Naive thymus-derived CD4-positive, alpha-beta T cell (primary cell): ENCODE measurements around the gene KCNA3. TPM values are rescaled to one million over a fixed set of nuclear protein-coding genes. Genes with fewer than 3 reads are reported as not detected.

ENCODE experiments used
- ATAC-seq: fragments of 150-1000 bp; cut with Tn5 transposase; 2 replicates; pipeline ENCODE4 v1.10.0; 2021; ENCODE audit warnings: mild to moderate bottlenecking, moderate library complexity
- CTCF ChIA-PET: fragments of 350-600 bp; sonication (Branson Sonifier 250); formaldehyde crosslinking; loops from one replicate; lab custom pipeline; 2021; ENCODE audit warnings: antibody characterized with exemption; lab: Charles Lee
- POLR2A ChIA-PET: fragments of 350-600 bp; sonication (Branson Sonifier 250); formaldehyde crosslinking; loops from one replicate; lab custom pipeline; 2021; ENCODE audit warnings: antibody characterized with exemption, inconsistent platforms; lab: Charles Lee
- DNase-seq, 9 donors: peaks; one replicate each; pipeline versions ENCODE4 v3.0.0 to v3.0.0-alpha.2; 2020 to 2022; ENCODE audit warnings: mixed read lengths in 1 of 9
- H3K27ac ChIP-seq: one replicate; pipeline ENCODE4 v1.7.0; 2013; ENCODE audit warnings: mild to moderate bottlenecking, low read depth, low read length, moderate library complexity
- H3K27me3 ChIP-seq, 2 donors: one replicate each; pipeline ENCODE4 v1.7.0; 2013; ENCODE audit warnings: low read length in 2 of 2, mild to moderate bottlenecking in 2 of 2, moderate library complexity in 2 of 2; ENCODE audit not compliant: control insufficient read depth in 2 of 2, insufficient read depth in 2 of 2
- H3K36me3 ChIP-seq, 3 experiments: 1 replicate in 2 of 3; 2 replicates in 1 of 3; pipeline ENCODE4 v1.7.0; 2013; ENCODE audit warnings: low read length in 3 of 3, mild to moderate bottlenecking in 3 of 3, moderate library complexity in 1 of 3; ENCODE audit not compliant: insufficient read depth in 3 of 3, control insufficient read depth in 2 of 3
- H3K4me1 ChIP-seq, 2 donors: one replicate each; pipeline ENCODE4 v1.7.0; 2013; ENCODE audit warnings: low read length in 2 of 2, mild to moderate bottlenecking in 2 of 2, moderate library complexity in 1 of 2; ENCODE audit not compliant: control insufficient read depth in 2 of 2, insufficient read depth in 2 of 2
- H3K4me3 ChIP-seq: 2 replicates; pipeline ENCODE4 v1.7.0; 2013; ENCODE audit warnings: mild to moderate bottlenecking, low read length
- H3K9me3 ChIP-seq, 3 experiments: 1 replicate in 2 of 3; 2 replicates in 1 of 3; pipeline ENCODE4 v1.7.0; 2013; ENCODE audit warnings: low read length in 3 of 3; ENCODE audit not compliant: control insufficient read depth in 2 of 3
- H3K27ac Mint-ChIP-seq, 9 donors: one replicate each; pipeline ENCODE4 v1.8.0; 2020 to 2022; ENCODE audit warnings: mixed read lengths in 9 of 9, mild to moderate bottlenecking in 8 of 9, moderate library complexity in 5 of 9, inconsistent platforms in 2 of 9
- H3K27me3 Mint-ChIP-seq, 5 donors: one replicate each; pipeline ENCODE4 v1.8.0; 2021 to 2022; ENCODE audit warnings: mixed read lengths in 5 of 5, mild to moderate bottlenecking in 1 of 5
- H3K36me3 Mint-ChIP-seq, 5 donors: one replicate each; pipeline ENCODE4 v1.8.0; 2020 to 2022; ENCODE audit warnings: mixed read lengths in 5 of 5, mild to moderate bottlenecking in 3 of 5, inconsistent platforms in 1 of 5
- H3K4me1 Mint-ChIP-seq, 7 donors: one replicate each; pipeline ENCODE4 v1.8.0; 2020 to 2022; ENCODE audit warnings: mixed read lengths in 7 of 7, mild to moderate bottlenecking in 3 of 7, inconsistent platforms in 1 of 7
- H3K4me3 Mint-ChIP-seq, 10 donors: one replicate each; pipeline ENCODE4 v1.8.0; 2020 to 2022; ENCODE audit warnings: mild to moderate bottlenecking in 10 of 10, mixed read lengths in 10 of 10, moderate library complexity in 6 of 10, inconsistent platforms in 2 of 10
- H3K9me3 Mint-ChIP-seq, 11 donors: one replicate each; pipeline ENCODE4 v1.8.0; 2020 to 2022; ENCODE audit warnings: mixed read lengths in 11 of 11, mild to moderate bottlenecking in 4 of 11, inconsistent platforms in 1 of 11, moderate library complexity in 1 of 11
- intact Hi-C, 2 donors: fragments of 100-400 bp; cut with micrococcal nuclease; formaldehyde crosslinking; loops; one replicate each; pipeline ENCODE4 v1.15.1; 2023
- polyA plus RNA-seq, 2 donors: library from polyadenylated mRNA; unstranded; fragments of 300-500 nt; fragmentation: Illumina TruSeq; gene quantifications; one replicate each; pipeline ENCODE4 v1.2.3, GENCODE V29; 2021
- total RNA-seq, 6 experiments: library from RNA in 5 of 6; stranded (reverse) in 5 of 6; gene quantifications; 1 replicate in 5 of 6; 2 replicates in 1 of 6; pipeline ENCODE4 v1.2.3 and lab custom pipeline; 2021 to 2026

KCNA3 gene
- total RNA-seq (100 to 1,000 TPM in 3 of 5 experiments, 10 to 100 TPM in 2; 74.1 to 115 (median 108) TPM), polyA plus RNA-seq (100 to 1,000 TPM; 105 to 114 TPM), total RNA-seq (lab: John Stamatoyannopoulos, UW) (293 reads per million, percentile 96 among the genes with 10 or more reads in this experiment)

GRCh38 chr1:110674337-110675059 is at the start of gene KCNA3:
Gene KCNA3 (minus strand): TSS chr1:110674940. CDS start chr1:110674809, 131 bp downstream.
- Histone ChIP-seq H3K27ac (peak within 1 kb of the TSS; percentile 88), H3K4me3 (peak within 1 kb of the TSS; percentile 97), H3K4me1 (peaks cover 5% of the 10 kb centered on the region in 2 donors), H3K27me3 (no peaks in the 10 kb centered on the region), H3K36me3 (peaks cover 0 to 15% (median 5%) of the 10 kb centered on the region in 3 experiments), H3K9me3 (no peaks in the 10 kb centered on the region)
- H3K27me3 Mint-ChIP-seq, result peaks cover 0 to 2% (median 0%) of the 10 kb centered on the region in 5 donors
- peaks cover 27 to 60% (median 55%) of the 10 kb centered on the region in 7 donors for H3K4me1 Mint-ChIP-seq
- H3K9me3 Mint-ChIP-seq, result peaks cover 0 to 9% (median 0%) of the 10 kb centered on the region in 11 donors
- peak; percentile 52 to 74 (median 63) for DNase-seq
- intact Hi-C loops, result loop anchor here (1.0 to 5.0 kb wide), 12 partner anchors 12 to 948 kb away; partner anchors contain the start of genes CD53 (in 1 of the 2), CEPT1 (in 1 of the 2), DENND2D (in 1 of the 2) and DRAM2 (in 1 of the 2)
- peak within 1 kb of the TSS; percentile 55 to 100 (median 99) for H3K4me3 Mint-ChIP-seq
- peak; percentile 54 for ATAC-seq
- ChIA-PET POLR2A (interaction anchor here (0.9 to 8.8 kb wide), 17 partner anchors 9 to 290 kb away, joined by 3 to 121 read pairs (median 12); partner anchors contain the start of gene LRIF1), CTCF (interaction anchor here (0.7 to 3.7 kb wide), 14 partner anchors 9 to 93 kb away, joined by 3 to 25 read pairs (median 4); no protein-coding TSS in a partner anchor)
- peaks cover 12 to 53% (median 22%) of the 10 kb centered on the region in 5 donors for H3K36me3 Mint-ChIP-seq
- peak within 1 kb of the TSS; percentile 93 to 100 (median 100) for H3K27ac Mint-ChIP-seq

GRCh38 chr1:110722807-110723206 is 48.1 kb upstream of the KCNA3 start:
- Mint-ChIP-seq H3K4me3 (no peak overlapping the region), H3K27ac (no peak overlapping the region), H3K36me3 (no peaks in the 10 kb centered on the region), H3K9me3 (peaks cover 0 to 5% (median 0%) of the 10 kb centered on the region in 11 donors), H3K27me3 (peaks cover 0 to 7% (median 0%) of the 10 kb centered on the region in 5 donors), H3K4me1 (peaks cover 19 to 27% (median 24%) of the 10 kb centered on the region in 7 donors)
- no peaks in the 10 kb centered on the region for H3K36me3 ChIP-seq
- ATAC-seq (no peak), DNase-seq (no peak)
- peaks cover 17 to 22% of the 10 kb centered on the region in 2 donors for H3K4me1 ChIP-seq
- H3K4me3 ChIP-seq, result no peak overlapping the region
- H3K27ac ChIP-seq, result no peak overlapping the region
- ChIA-PET CTCF (no interaction called here), POLR2A (interaction anchor here (1.5 kb wide), 1 partner anchor 14 kb away, joined by 3 read pairs; no protein-coding TSS in a partner anchor)
- intact Hi-C loops, result no loop called here
- no peaks in the 10 kb centered on the region for H3K27me3 ChIP-seq
- H3K9me3 ChIP-seq, result no peaks in the 10 kb centered on the region

GRCh38 chr1:110719908-110720307 is 45.2 kb upstream of the KCNA3 start:
- Histone ChIP-seq H3K27me3 (no peaks in the 10 kb centered on the region), H3K36me3 (no peaks in the 10 kb centered on the region), H3K9me3 (no peaks in the 10 kb centered on the region), H3K4me1 (no peaks in the 10 kb centered on the region), H3K4me3 (no peak overlapping the region), H3K27ac (no peak overlapping the region)
- no peak overlapping the region for H3K4me3 Mint-ChIP-seq
- H3K27ac Mint-ChIP-seq, result no peak overlapping the region
- ChIA-PET POLR2A (no interaction called here), CTCF (no interaction called here)
- no peaks in the 10 kb centered on the region for H3K36me3 Mint-ChIP-seq
- intact Hi-C loops, result no loop called here
- peaks cover 0 to 3% (median 0%) of the 10 kb centered on the region in 7 donors for H3K4me1 Mint-ChIP-seq
- ATAC-seq (no peak), DNase-seq (no peak)
- H3K9me3 Mint-ChIP-seq, result peaks cover 0 to 5% (median 0%) of the 10 kb centered on the region in 11 donors
- H3K27me3 Mint-ChIP-seq, result peaks cover 0 to 7% (median 0%) of the 10 kb centered on the region in 5 donors

GRCh38 chr1:110718452-110718851 is 43.7 kb upstream of the KCNA3 start:
- ChIA-PET CTCF (no interaction called here), POLR2A (no interaction called here)

GRCh38 chr1:110717179-110717578 is 42.4 kb upstream of the KCNA3 start:
- CTCF ChIA-PET, result no interaction called here
- no peaks in the 10 kb centered on the region for H3K27me3 ChIP-seq

More at GRCh38 chr1:110718452-110718851, 43.7 kb upstream of the KCNA3 start:
- no peak overlapping the region for H3K4me3 Mint-ChIP-seq
- H3K27ac ChIP-seq, result no peak overlapping the region
- H3K4me3 ChIP-seq, result no peak overlapping the region
- no peaks in the 10 kb centered on the region for H3K9me3 ChIP-seq
- ATAC-seq (no peak), DNase-seq (no peak)
- no peaks in the 10 kb centered on the region for H3K36me3 Mint-ChIP-seq
- H3K4me1 Mint-ChIP-seq, result peaks cover 0 to 8% (median 0%) of the 10 kb centered on the region in 7 donors
- intact Hi-C loops, result no loop called here
- H3K36me3 ChIP-seq, result no peaks in the 10 kb centered on the region
- H3K27me3 Mint-ChIP-seq, result peaks cover 0 to 7% (median 0%) of the 10 kb centered on the region in 5 donors
- H3K4me1 ChIP-seq, result no peaks in the 10 kb centered on the region
- H3K27me3 ChIP-seq, result no peaks in the 10 kb centered on the region
- H3K9me3 Mint-ChIP-seq, result peaks cover 0 to 5% (median 0%) of the 10 kb centered on the region in 11 donors
- H3K27ac Mint-ChIP-seq, result no peak overlapping the region

GRCh38 chr1:110714374-110714995 is 39.7 kb upstream of the KCNA3 start:
- H3K27ac ChIP-seq, result no peak overlapping the region
- DNase-seq (no peak), ATAC-seq (no peak)
- peaks cover 5 to 31% (median 19%) of the 10 kb centered on the region in 7 donors for H3K4me1 Mint-ChIP-seq
- H3K27me3 ChIP-seq, result no peaks in the 10 kb centered on the region
- H3K4me3 ChIP-seq, result no peak overlapping the region
- no peaks in the 10 kb centered on the region for H3K9me3 ChIP-seq
- peaks cover 0 to 7% (median 0%) of the 10 kb centered on the region in 5 donors for H3K27me3 Mint-ChIP-seq
- peaks cover 0 to 8% of the 10 kb centered on the region in 2 donors for H3K4me1 ChIP-seq
- ChIA-PET CTCF (interaction anchor here (1.1 kb wide), 1 partner anchor 95 kb away, joined by 3 read pairs; no protein-coding TSS in a partner anchor), POLR2A (interaction anchor here (0.9 to 1.2 kb wide), 2 partner anchors 12 to 41 kb away, joined by 3 to 5 read pairs; no protein-coding TSS in a partner anchor)
- H3K36me3 Mint-ChIP-seq, result peaks cover 0 to 10% (median 3%) of the 10 kb centered on the region in 5 donors
- peaks cover 0 to 17% (median 0%) of the 10 kb centered on the region in 11 donors for H3K9me3 Mint-ChIP-seq
- no peaks in the 10 kb centered on the region for H3K36me3 ChIP-seq
- intact Hi-C loops, result no loop called here
- H3K27ac Mint-ChIP-seq, result no peak overlapping the region
- H3K4me3 Mint-ChIP-seq, result no peak overlapping the region

More at GRCh38 chr1:110717179-110717578, 42.4 kb upstream of the KCNA3 start:
- Mint-ChIP-seq H3K27ac (no peak overlapping the region), H3K9me3 (peaks cover 0 to 11% (median 0%) of the 10 kb centered on the region in 11 donors), H3K4me1 (peaks cover 0 to 21% (median 8%) of the 10 kb centered on the region in 7 donors), H3K4me3 (no peak overlapping the region), H3K27me3 (peaks cover 0 to 7% (median 0%) of the 10 kb centered on the region in 5 donors), H3K36me3 (peaks cover 0 to 10% (median 3%) of the 10 kb centered on the region in 5 donors)
- Histone ChIP-seq H3K9me3 (no peaks in the 10 kb centered on the region), H3K4me3 (no peak overlapping the region), H3K27ac (no peak overlapping the region), H3K36me3 (no peaks in the 10 kb centered on the region), H3K4me1 (no peaks in the 10 kb centered on the region)
- POLR2A ChIA-PET, result interaction anchor here (1.1 kb wide), 1 partner anchor 147 kb away, joined by 3 read pairs; no protein-coding TSS in a partner anchor
- ATAC-seq (no peak), DNase-seq (no peak)
- intact Hi-C loops, result no loop called here
